HepG2 (cell line): ENCODE measurements around the gene PROC. TPM values are rescaled to one million over a fixed set of nuclear protein-coding genes. Genes with fewer than 3 reads are reported as not detected.

ENCODE experiments used
- ATAC-seq: fragments of 200-7000 bp; cut with Tn5 transposase; 3 replicates; pipeline ENCODE4 v1.9.1; 2020; ENCODE audit warnings: mild to moderate bottlenecking, moderate library complexity
- BruUV-seq: library from RNA; stranded (reverse); fragments of 400-500 nt; replicated peaks from 2 replicates; lab custom pipeline; 2021; lab: Mats Ljungman, UMichigan
- CTCF ChIA-PET: fragments of 300-600 bp; formaldehyde crosslinking; extraction: SDS; loops from one replicate; lab custom pipeline; 2021; ENCODE audit warnings: low total read pairs, inconsistent platforms, low intra/inter-chr PET ratio; lab: Yijun Ruan, JAX
- POLR2A ChIA-PET: fragments of 350-600 bp; sonication (Branson Sonifier 250); formaldehyde crosslinking; loops from one replicate; lab custom pipeline; 2020; ENCODE audit warnings: antibody characterized with exemption, inconsistent platforms; lab: Yijun Ruan, JAX
- DNase-seq: peaks from one replicate; pipeline ENCODE4 v3.0.0-alpha.2; 2015; ENCODE audit warnings: low spot score
- FAIRE-seq: peaks from 3 replicates; lab custom pipeline; 2011; peaks lifted over from hg19 to GRCh38; lab: Jason Lieb, UNC
- H2AFZ ChIP-seq: one replicate; pipeline ENCODE4 v1.6.1; 2011; ENCODE audit warnings: low read length, inconsistent platforms
- H3K27ac ChIP-seq: fragments of 300-600 bp; 3 replicates; pipeline ENCODE4 v1.8.0; 2011; ENCODE audit warnings: mixed run types, mild to moderate bottlenecking, mixed read lengths, low read length, inconsistent platforms; ENCODE audit not compliant: insufficient read depth; ENCODE audit errors: extremely low read length
- H3K27me3 ChIP-seq, 2 experiments: fragments of 200-600 bp in 1 of 2; 2 replicates in 1 of 2; 3 replicates in 1 of 2; pipeline versions ENCODE4 v1.6.0 to v1.8.0; 2011; ENCODE audit warnings: low read length in 2 of 2, mild to moderate bottlenecking in 2 of 2, moderate library complexity in 2 of 2, inconsistent platforms in 1 of 2; ENCODE audit not compliant: insufficient read depth in 2 of 2, control insufficient read depth in 1 of 2
- H3K36me3 ChIP-seq, 2 experiments: fragments of 200-600 bp in 1 of 2; replicated peaks in 1 of 2; 2 replicates in 1 of 2; 3 replicates in 1 of 2; pipeline versions ENCODE4 v1.5.1 to v1.8.0; 2011; ENCODE audit warnings: low read length in 2 of 2, inconsistent platforms in 1 of 2; ENCODE audit not compliant: insufficient read depth in 2 of 2, control insufficient read depth in 1 of 2
- H3K4me1 ChIP-seq: 2 replicates; pipeline ENCODE4 v1.5.1; 2012; ENCODE audit warnings: low read length, inconsistent platforms; ENCODE audit not compliant: insufficient read depth
- H3K4me2 ChIP-seq: 2 replicates; pipeline ENCODE4 v1.6.0; 2011; ENCODE audit warnings: low read depth, low read length, inconsistent platforms
- H3K4me3 ChIP-seq, 3 experiments: fragments of 200-600 bp in 1 of 3; sonication (generic), shearing (Covaris generic) in 1 of 3; replicated peaks in 1 of 3; 2 replicates each; pipeline ENCODE4 v1.5.1; 2011 to 2016; ENCODE audit warnings: low read length in 3 of 3, inconsistent platforms in 2 of 3, low read depth in 2 of 3, mild to moderate bottlenecking in 2 of 3, control low read depth in 1 of 3, mixed read lengths in 1 of 3; ENCODE audit not compliant: insufficient read depth in 1 of 3
- H3K79me2 ChIP-seq: one replicate; pipeline ENCODE4 v1.6.1; 2011; ENCODE audit warnings: low read length, inconsistent platforms; ENCODE audit not compliant: insufficient read depth
- H3K9ac ChIP-seq: 2 replicates; pipeline ENCODE4 v1.6.0; 2011; ENCODE audit warnings: mild to moderate bottlenecking, low read depth, low read length, inconsistent platforms; ENCODE audit not compliant: insufficient read depth
- H3K9me3 ChIP-seq: 2 replicates; pipeline ENCODE4 v1.5.1; 2012; ENCODE audit warnings: mild to moderate bottlenecking, low read length
- H4K20me1 ChIP-seq: 2 replicates; pipeline ENCODE4 v1.6.0; 2011; ENCODE audit warnings: inconsistent platforms, mild to moderate bottlenecking, low read length, moderate library complexity; ENCODE audit not compliant: insufficient read depth
- ARNTL ChIP-seq: sonication (generic); formaldehyde crosslinking; IDR thresholded peaks from 2 replicates; pipeline ENCODE4 v1.4.0; 2020; ENCODE audit warnings: mild to moderate bottlenecking, missing genetic modification reagents
- BCL3 ChIP-seq: sonication (generic); formaldehyde crosslinking; IDR thresholded peaks from 2 replicates; pipeline ENCODE4 v1.5.1; 2020; ENCODE audit warnings: mild to moderate bottlenecking, missing genetic modification reagents, moderate library complexity
- MIXL1 ChIP-seq: IDR thresholded peaks from 2 replicates; pipeline ENCODE4 v1.6.1; 2016
- RELA ChIP-seq: sonication (generic); formaldehyde crosslinking; IDR thresholded peaks from 2 replicates; pipeline ENCODE4 v1.4.0; 2020; ENCODE audit warnings: missing genetic modification reagents
- SRY ChIP-seq: sonication (generic); formaldehyde crosslinking; IDR thresholded peaks from 2 replicates; pipeline ENCODE4 v1.8.0; 2022; ENCODE audit warnings: mild to moderate bottlenecking, missing genetic modification reagents
- ZFAT ChIP-seq: sonication (generic); formaldehyde crosslinking; conservative IDR thresholded peaks from 2 replicates; pipeline ENCODE4 v1.8.1; 2023; ENCODE audit warnings: missing genetic modification reagents, inconsistent platforms
- ZNF362 ChIP-seq: sonication (generic); formaldehyde crosslinking; IDR thresholded peaks from 2 replicates; pipeline ENCODE4 v1.4.0; 2020; ENCODE audit warnings: missing genetic modification reagents, mild to moderate bottlenecking, borderline replicate concordance
- ZNF564 ChIP-seq: sonication (generic); formaldehyde crosslinking; IDR thresholded peaks from 2 replicates; pipeline ENCODE4 v1.8.1; 2023; ENCODE audit warnings: mild to moderate bottlenecking, missing genetic modification reagents
- ZNF670 ChIP-seq: sonication (generic); formaldehyde crosslinking; IDR thresholded peaks from 2 replicates; pipeline ENCODE4 v1.8.0; 2022; ENCODE audit warnings: mild to moderate bottlenecking, missing genetic modification reagents, borderline replicate concordance
- ZNF678 ChIP-seq: sonication (generic); formaldehyde crosslinking; IDR thresholded peaks from 2 replicates; pipeline ENCODE4 v1.4.0; 2020; ENCODE audit warnings: mild to moderate bottlenecking, missing genetic modification reagents
- WGBS: methylation state at CpG from one replicate; pipeline ENCODE4 v1.1.6; 2017; ENCODE audit warnings: low lambda C conversion rate; 5-methylcytosine and 5-hydroxymethylcytosine counted together
- in situ Hi-C: cut with HindIII; loops from 2 replicates; pipeline ENCODE4 v1.10.0; 2017; ENCODE audit warnings: low pct_unique_long_range_greater_than_20kb; ENCODE audit not compliant: extremely low pct_ligation_motif_present
- intact Hi-C: fragments of 100-400 bp; cut with micrococcal nuclease; formaldehyde crosslinking; loops from one replicate; pipeline ENCODE4 v1.10.0; 2022; ENCODE audit not compliant: unreplicated experiment
- polyA plus RNA-seq, 8 experiments: library from polyadenylated mRNA; depleted of rRNA in 3 of 8; stranded (reverse) in 7 of 8; unstranded in 1 of 8; fragments of >200 nt; fragmentation: Illumina TruSeq in 4 of 8; extraction: Trizol in 4 of 8; gene quantifications; 2 replicates each; pipeline versions ENCODE4 v1.2.1 to v1.2.3, GENCODE V29; 2011 to 2016; ENCODE audit warnings: low read depth in 4 of 8, missing spikeins in 1 of 8, mixed read lengths in 1 of 8; ENCODE audit not compliant: insufficient read depth in 1 of 8
- total RNA-seq, 5 experiments: library from RNA; depleted of rRNA; stranded (reverse); fragments of >200 nt; fragmentation: Illumina TruSeq; extraction: Trizol; gene quantifications; 2 replicates each; pipeline ENCODE4 v1.2.3, GENCODE V29; 2016; ENCODE audit warnings: low read depth in 1 of 5
- TF ChIP-seq, protein P1 (sequence below): sonication (generic); formaldehyde crosslinking; IDR thresholded peaks from 2 replicates; pipeline ENCODE4 v1.4.0; 2020; ENCODE audit warnings: mild to moderate bottlenecking, missing genetic modification reagents

The PROC gene
- total and polyA plus RNA-seq, 2 of the 13 experiments (the other 11 are each of a cell fraction or from before 2014, with no cell fraction given), result 134 to 185 TPM

GRCh38 chr2:127398239-127398590 is 20.0 kb upstream of the PROC start (continued):
- TF ChIP-seq ZNF362 (CRISPR knock-in tag) (no peak), ZNF670 (no peak), ZFAT (no peak), BCL3 (CRISPR knock-in tag) (no peak), RELA (no peak), ARNTL (CRISPR knock-in tag) (no peak), SRY (no peak), ZNF678 (CRISPR knock-in tag) (no peak)

GRCh38 chr2:127400533-127400896 is 17.7 kb upstream of the PROC start:
- H3K4me3 ChIP-seq, result 0 out of 6 replicates have a peak overlapping the region, but pooled peaks of 1 of the 3 experiments have one; percentile 45
- DNase-seq, result no peak
- no peak overlapping the region for H2AFZ ChIP-seq
- H3K27ac ChIP-seq, result no peak overlapping the region
- FAIRE-seq, result no peak
- peak overlapping the region; percentile 45; the same call in 1 of the 2 replicates for H3K9ac ChIP-seq
- no peak overlapping the region for H3K4me2 ChIP-seq
- no peaks in the 10 kb centered on the region for H3K27me3 ChIP-seq
- no peaks in the 10 kb centered on the region for H3K79me2 ChIP-seq
- no peaks in the 10 kb centered on the region for H4K20me1 ChIP-seq
- in situ Hi-C loops (no loop called here), intact Hi-C loops (no loop called here)
- no peak for ATAC-seq
- ChIA-PET POLR2A (interaction anchor here (0.9 to 2.3 kb wide), 3 partner anchors 12 to 29 kb away, joined by 3 to 8 read pairs (median 4); no protein-coding TSS in a partner anchor), CTCF (no interaction called here)
- BruUV-seq, result no TSS peak
- 95% methylated on average over 9 of the region's 9 CpGs for WGBS
- H3K36me3 ChIP-seq, result no peaks in the 10 kb centered on the region
- peaks cover 47% of the 10 kb centered on the region for H3K4me1 ChIP-seq
- H3K9me3 ChIP-seq, result no peaks in the 10 kb centered on the region
- TF ChIP-seq MIXL1 (CRISPR knock-in tag), result no peak
- TF ChIP-seq ZNF564 (CRISPR knock-in tag), result no peak
- TF ChIP-seq, protein P1, sequence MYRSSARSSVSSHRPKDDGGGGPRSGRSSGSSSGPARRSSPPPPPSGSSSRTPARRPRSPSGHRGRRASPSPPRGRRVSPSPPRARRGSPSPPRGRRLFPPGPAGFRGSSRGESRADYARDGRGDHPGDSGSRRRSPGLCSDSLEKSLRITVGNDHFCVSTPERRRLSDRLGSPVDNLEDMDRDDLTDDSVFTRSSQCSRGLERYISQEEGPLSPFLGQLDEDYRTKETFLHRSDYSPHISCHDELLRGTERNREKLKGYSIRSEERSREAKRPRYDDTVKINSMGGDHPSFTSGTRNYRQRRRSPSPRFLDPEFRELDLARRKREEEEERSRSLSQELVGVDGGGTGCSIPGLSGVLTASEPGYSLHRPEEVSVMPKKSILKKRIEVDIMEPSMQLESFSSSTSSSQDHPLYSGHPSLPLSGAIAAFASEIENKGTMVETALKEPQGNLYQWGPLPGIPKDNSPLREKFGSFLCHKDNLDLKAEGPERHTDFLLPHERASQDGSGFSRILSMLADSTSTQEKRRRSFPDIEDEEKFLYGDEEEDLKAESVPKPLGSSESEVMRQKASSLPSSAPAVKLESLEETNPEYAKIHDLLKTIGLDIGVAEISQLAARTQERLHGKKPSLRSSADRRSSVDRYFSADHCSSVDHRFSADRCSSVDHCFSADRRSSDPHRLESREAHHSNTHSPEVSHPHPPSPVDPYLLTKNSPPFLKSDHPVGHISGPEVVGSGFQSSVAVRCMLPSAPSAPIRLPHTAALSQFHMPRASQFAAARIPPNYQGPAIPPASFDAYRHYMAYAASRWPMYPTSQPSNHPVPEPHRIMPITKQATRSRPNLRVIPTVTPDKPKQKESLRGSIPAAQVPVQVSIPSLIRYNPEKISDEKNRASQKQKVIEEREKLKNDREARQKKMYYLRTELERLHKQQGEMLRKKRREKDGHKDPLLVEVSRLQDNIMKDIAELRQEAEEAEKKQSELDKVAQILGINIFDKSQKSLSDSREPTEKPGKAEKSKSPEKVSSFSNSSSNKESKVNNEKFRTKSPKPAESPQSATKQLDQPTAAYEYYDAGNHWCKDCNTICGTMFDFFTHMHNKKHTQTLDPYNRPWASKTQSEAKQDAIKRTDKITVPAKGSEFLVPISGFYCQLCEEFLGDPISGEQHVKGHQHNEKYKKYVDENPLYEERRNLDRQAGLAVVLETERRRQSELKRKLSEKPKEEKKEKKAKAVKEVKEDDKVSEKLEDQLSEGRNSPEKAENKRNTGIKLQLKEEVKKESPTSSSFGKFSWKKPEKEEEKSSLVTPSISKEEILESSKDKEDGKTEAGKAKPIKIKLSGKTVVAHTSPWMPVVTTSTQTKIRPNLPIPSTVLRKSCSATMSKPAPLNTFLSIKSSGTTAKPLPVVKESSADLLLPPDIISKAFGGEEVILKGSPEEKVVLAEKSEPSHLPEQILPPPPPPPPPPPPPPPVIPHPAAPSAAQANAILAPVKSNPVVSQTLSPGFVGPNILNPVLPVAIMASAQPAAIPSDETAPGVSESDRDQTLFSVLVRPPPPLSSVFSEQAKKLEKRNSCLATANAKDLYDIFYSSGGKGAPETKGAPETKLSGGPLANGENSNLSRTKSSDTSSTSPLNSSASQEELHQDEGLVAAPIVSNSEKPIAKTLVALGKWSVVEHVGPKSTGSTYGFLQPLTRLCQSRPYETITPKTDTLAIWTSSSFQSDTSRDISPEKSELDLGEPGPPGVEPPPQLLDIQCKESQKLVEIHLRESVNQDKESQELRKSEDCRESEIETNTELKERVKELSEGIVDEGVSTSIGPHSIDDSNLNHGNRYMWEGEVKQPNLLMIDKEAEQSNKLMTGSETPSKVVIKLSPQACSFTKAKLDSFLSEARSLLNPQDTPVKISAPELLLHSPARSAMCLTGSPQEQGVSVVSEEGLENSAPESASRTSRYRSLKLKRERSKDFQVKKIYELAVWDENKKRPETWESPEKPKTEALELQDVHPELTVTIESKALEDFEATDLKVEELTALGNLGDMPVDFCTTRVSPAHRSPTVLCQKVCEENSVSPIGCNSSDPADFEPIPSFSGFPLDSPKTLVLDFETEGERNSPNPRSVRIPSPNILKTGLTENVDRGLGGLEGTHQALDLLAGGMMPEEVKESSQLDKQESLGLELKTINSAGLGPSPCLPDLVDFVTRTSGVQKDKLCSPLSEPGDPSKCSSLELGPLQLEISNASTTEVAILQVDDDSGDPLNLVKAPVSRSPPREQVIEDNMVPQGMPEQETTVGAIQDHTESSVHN (CRISPR knock-in tag), result no peak
- TF ChIP-seq, all 625 proteins: peak for 0
